Right cardiac atrium (tissue), 5 donors: ENCODE measurements around the gene FOXF2. TPM values are rescaled to one million over a fixed set of nuclear protein-coding genes. Genes with fewer than 3 reads are reported as not detected.

Source experiments
- ATAC-seq, 2 donors: fragments of 200-7000 bp; cut with Tn5 transposase; one replicate each; pipeline versions ENCODE4 v1.8.0 to v1.9.1; 2020; ENCODE audit warnings: moderate library complexity in 2 of 2, mild to moderate bottlenecking in 1 of 2
- DNase-seq, 3 donors: peaks; one replicate each; pipeline ENCODE4 v3.0.0-alpha.2; 2020
- H3K27ac ChIP-seq: one replicate; pipeline ENCODE4 v1.5.1; 2013; ENCODE audit warnings: mild to moderate bottlenecking, low read length, control low read depth, moderate library complexity
- H3K27me3 ChIP-seq: one replicate; pipeline ENCODE4 v1.6.1; 2013; ENCODE audit not compliant: control insufficient read depth, insufficient read depth
- H3K4me1 ChIP-seq: one replicate; pipeline ENCODE4 v1.6.1; 2013; ENCODE audit warnings: low read length; ENCODE audit not compliant: control insufficient read depth, insufficient read depth
- H3K4me3 ChIP-seq: one replicate; pipeline ENCODE4 v1.5.1; 2013; ENCODE audit warnings: low read length, control low read depth
- H3K9me3 ChIP-seq: one replicate; pipeline ENCODE4 v1.6.1; 2013; ENCODE audit warnings: low read length; ENCODE audit not compliant: control insufficient read depth
- WGBS: extraction: QIAGEN DNeasy Blood & Tissue Kit; methylation state at CpG from one replicate; pipeline ENCODE4 v1.1.7; 2013; 5-methylcytosine and 5-hydroxymethylcytosine counted together
- intact Hi-C, 4 donors: fragments of 100-400 bp; cut with DNase I; formaldehyde crosslinking; loops; one replicate each; pipeline versions ENCODE4 v1.11.0 to v1.14.0; 2022 to 2023
- microRNA-seq, 2 donors: library from miRNA; unstranded; fragments of <30 nt; microRNA quantifications; one replicate each; pipeline ENCODE4 v1.2.0, GENCODE V29; 2020 to 2021
- polyA plus RNA-seq: library from polyadenylated mRNA; stranded (reverse); fragments of 200-250 nt; gene quantifications from one replicate; pipeline ENCODE4 v1.2.3, GENCODE V29; 2013
- total RNA-seq, 4 donors: library from RNA; stranded (reverse); fragmentation: NEBNext Ultra II Directional; extraction: Animal tissue kit (Norgen Biotek cat#: 25700); gene quantifications; one replicate each; pipeline ENCODE4 v1.2.1, GENCODE V29; 2021
- donor health status: healthy with polysubstance abuse.
- donor health status: DM: no; HTN: yes; CAD: no.
- donor health status: DM: no; HTN: no; CAD: no.
- donor health status: DM: no; HTN: yes; CAD: no; lungs with severe emphysema.
- donor health status: DM: yes; HTN: yes; CAD: no.

The FOXF2 gene
- total and polyA plus RNA-seq, 5 donors, result 0.31 to 0.78 (median 0.48) TPM; not detected in 1

GRCh38 chr6:1437553-1438406 lies 48.4 kb downstream of the FOXF2 start:
- ATAC-seq (no peak), DNase-seq (no peak)
- 56% methylated on average over 21 of the region's 21 CpGs for WGBS
- intact Hi-C loops, result no loop called here
- Histone ChIP-seq H3K27ac (no peak overlapping the region), H3K4me3 (no peak overlapping the region), H3K4me1 (no peaks in the 10 kb centered on the region), H3K27me3 (peaks cover 3% of the 10 kb centered on the region), H3K9me3 (no peaks in the 10 kb centered on the region)

GRCh38 chr6:1438471-1438881 lies 49.1 kb downstream of the FOXF2 start:
- WGBS, result 57% methylated on average over 12 of the region's 12 CpGs
- H3K4me3 ChIP-seq, result no peak overlapping the region
- no peaks in the 10 kb centered on the region for H3K9me3 ChIP-seq
- no peak overlapping the region for H3K27ac ChIP-seq
- ATAC-seq (no peak), DNase-seq (no peak)
- no peaks in the 10 kb centered on the region for H3K4me1 ChIP-seq
- intact Hi-C loops, result no loop called here
- peaks cover 3% of the 10 kb centered on the region for H3K27me3 ChIP-seq

- Histone ChIP-seq H3K4me3 (no peak overlapping the region), H3K27me3 (peaks cover 3% of the 10 kb centered on the region)
These were observed 50.0 kb downstream of the FOXF2 start for GRCh38 chr6:1439349-1439748.

GRCh38 chr6:1442929-1443328 lies 53.6 kb downstream of the FOXF2 start:
- Histone ChIP-seq H3K27ac (no peak overlapping the region), H3K4me1 (no peaks in the 10 kb centered on the region), H3K4me3 (no peak overlapping the region), H3K27me3 (no peaks in the 10 kb centered on the region), H3K9me3 (no peaks in the 10 kb centered on the region)
- 50% methylated on average over 4 of the region's 4 CpGs for WGBS
- DNase-seq (no peak), ATAC-seq (no peak)
- intact Hi-C loops, result no loop called here

More at GRCh38 chr6:1439349-1439748, 50.0 kb downstream of the FOXF2 start:
- intact Hi-C loops, result no loop called here
- ATAC-seq (no peak), DNase-seq (no peak)
- H3K27ac ChIP-seq, result no peak overlapping the region
- WGBS, result 49% methylated on average over 10 of the region's 10 CpGs
- H3K4me1 ChIP-seq, result no peaks in the 10 kb centered on the region
- no peaks in the 10 kb centered on the region for H3K9me3 ChIP-seq

Small RNA genes lying within 50 kb of the gene (microRNA-seq; reads per million reads assigned to microRNA genes)
- 0 reads per million in 2 donors for gene MIR6720

Other genes starting within 250 kb of the FOXF2 start
- not detected for gene FOXQ1, start 77.5 kb upstream of the FOXF2 start, total RNA-seq
- gene FOXQ1, start 77.5 kb upstream of the FOXF2 start, polyA plus RNA-seq, result not detected
- 10 to 100 TPM; 15.1 to 25.0 (median 21.9) TPM for gene FOXC1, start 220.3 kb downstream of the FOXF2 start, total RNA-seq
- gene FOXC1, start 220.3 kb downstream of the FOXF2 start, polyA plus RNA-seq, result 7.2 TPM